NB4 (cell line): ENCODE measurements around the gene SLC66A2.

Experiments used
- MAX ChIP-seq: IDR thresholded peaks from 2 replicates; pipeline ENCODE4 v1.6.1; 2011; ENCODE audit warnings: low read depth, low read length
- TF ChIP-seq, protein P1 (sequence below): IDR thresholded peaks from one replicate; pipeline ENCODE4 v1.5.1; 2012; ENCODE audit warnings: low read depth, low read length

DNA sequence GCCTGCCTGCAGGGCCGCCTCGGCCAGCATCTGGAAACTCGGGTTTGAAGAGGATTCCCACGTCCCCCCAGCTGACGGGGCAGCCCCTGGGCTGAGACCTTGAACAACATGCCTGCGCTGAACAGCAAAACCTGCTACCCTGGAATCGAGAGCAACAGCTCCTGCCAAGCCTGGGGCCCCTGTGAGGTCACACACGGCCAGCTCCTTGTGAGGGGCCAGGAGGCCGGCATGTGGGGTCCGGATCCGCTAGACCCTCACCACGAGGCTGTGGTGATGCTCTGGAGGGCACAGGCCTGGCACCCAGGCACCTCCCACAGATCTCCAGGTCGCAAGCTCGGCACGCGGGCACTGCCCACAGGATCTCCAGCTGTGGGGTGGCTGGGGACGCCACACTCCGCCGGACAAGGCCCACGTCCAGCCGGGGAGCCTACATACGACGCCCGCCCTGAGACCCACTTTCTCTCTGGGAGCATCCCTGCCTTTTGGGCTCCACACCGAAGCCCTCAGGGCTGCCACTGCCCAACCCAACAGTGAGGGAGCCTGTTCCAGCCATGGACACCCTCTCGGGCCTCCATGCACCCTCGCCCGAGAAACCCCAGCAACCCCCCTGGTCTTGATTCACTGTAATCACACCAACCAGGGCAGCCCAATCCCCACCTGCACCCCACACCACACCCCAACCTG is 34.1 kb downstream of the SLC66A2 start:
- TF ChIP-seq, protein P1, sequence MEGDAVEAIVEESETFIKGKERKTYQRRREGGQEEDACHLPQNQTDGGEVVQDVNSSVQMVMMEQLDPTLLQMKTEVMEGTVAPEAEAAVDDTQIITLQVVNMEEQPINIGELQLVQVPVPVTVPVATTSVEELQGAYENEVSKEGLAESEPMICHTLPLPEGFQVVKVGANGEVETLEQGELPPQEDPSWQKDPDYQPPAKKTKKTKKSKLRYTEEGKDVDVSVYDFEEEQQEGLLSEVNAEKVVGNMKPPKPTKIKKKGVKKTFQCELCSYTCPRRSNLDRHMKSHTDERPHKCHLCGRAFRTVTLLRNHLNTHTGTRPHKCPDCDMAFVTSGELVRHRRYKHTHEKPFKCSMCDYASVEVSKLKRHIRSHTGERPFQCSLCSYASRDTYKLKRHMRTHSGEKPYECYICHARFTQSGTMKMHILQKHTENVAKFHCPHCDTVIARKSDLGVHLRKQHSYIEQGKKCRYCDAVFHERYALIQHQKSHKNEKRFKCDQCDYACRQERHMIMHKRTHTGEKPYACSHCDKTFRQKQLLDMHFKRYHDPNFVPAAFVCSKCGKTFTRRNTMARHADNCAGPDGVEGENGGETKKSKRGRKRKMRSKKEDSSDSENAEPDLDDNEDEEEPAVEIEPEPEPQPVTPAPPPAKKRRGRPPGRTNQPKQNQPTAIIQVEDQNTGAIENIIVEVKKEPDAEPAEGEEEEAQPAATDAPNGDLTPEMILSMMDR, result no peak
- TF ChIP-seq MAX, result no peak
